Spleen (tissue), 7 donors: ENCODE measurements around the gene TTC27.

Experiments
- POLR2AphosphoS5 ChIP-seq, 3 donors: sonication (generic); formaldehyde crosslinking; IDR thresholded peaks; one replicate each; pipeline ENCODE4 v1.5.1; 2017; ENCODE audit warnings: antibody characterized with exemption in 3 of 3
- TF ChIP-seq, protein P1 (sequence below), 11 experiments: fragments of 200-600 bp in 7 of 11; fragments of 450-650 bp in 4 of 11; sonication (generic) in 4 of 11; IDR thresholded peaks in 8 of 11; conservative IDR thresholded peaks in 3 of 11; 1 replicate in 7 of 11; 2 replicates in 4 of 11; pipeline versions ENCODE4 v1.4.0 to v1.8.0; 2016 to 2021; ENCODE audit warnings: antibody characterized with exemption in 11 of 11, inconsistent platforms in 4 of 11, mild to moderate bottlenecking in 1 of 11
- donor health status: DM: no; HTN: no; CAD: no; lungs with moderate emphysema.
- donor health status: DM: no; HTN: no; CAD: no.
- donor health status: DM: no; HTN: no; CAD: no.

DNA sequence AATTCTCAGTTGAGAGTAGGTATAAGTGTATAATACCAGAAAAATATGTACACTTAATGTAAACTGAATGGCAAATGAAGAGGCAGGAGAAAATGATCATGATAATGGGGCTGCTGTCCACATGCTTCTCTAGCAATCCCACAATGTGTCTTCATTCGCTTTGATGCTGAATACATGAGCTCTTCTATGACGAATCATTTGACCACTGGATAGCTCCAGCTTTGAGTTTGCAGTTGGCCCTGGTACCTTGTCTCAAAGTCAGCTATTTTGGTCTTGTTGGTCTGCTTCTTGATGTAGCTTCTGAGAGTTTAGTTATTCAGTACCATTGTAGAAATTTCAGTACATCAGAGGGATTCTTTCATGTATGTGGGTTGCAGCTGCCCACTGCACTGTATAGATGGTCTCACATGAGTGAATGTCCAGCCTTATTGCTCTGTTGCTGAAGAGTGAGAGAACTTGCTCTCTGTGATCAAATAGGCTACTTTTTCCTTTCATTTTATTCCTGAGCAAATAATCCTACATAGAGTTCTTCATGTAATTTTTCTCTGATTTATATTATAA lies 105.1 kb downstream of the TTC27 start:
- TF ChIP-seq, protein P1, sequence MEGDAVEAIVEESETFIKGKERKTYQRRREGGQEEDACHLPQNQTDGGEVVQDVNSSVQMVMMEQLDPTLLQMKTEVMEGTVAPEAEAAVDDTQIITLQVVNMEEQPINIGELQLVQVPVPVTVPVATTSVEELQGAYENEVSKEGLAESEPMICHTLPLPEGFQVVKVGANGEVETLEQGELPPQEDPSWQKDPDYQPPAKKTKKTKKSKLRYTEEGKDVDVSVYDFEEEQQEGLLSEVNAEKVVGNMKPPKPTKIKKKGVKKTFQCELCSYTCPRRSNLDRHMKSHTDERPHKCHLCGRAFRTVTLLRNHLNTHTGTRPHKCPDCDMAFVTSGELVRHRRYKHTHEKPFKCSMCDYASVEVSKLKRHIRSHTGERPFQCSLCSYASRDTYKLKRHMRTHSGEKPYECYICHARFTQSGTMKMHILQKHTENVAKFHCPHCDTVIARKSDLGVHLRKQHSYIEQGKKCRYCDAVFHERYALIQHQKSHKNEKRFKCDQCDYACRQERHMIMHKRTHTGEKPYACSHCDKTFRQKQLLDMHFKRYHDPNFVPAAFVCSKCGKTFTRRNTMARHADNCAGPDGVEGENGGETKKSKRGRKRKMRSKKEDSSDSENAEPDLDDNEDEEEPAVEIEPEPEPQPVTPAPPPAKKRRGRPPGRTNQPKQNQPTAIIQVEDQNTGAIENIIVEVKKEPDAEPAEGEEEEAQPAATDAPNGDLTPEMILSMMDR (IDR thresholded peaks at IDR 0.05 in 8 of 11, conservative IDR thresholded peaks at IDR 0.05 in 3 of 11): no peak
- TF ChIP-seq POLR2AphosphoS5 (IDR thresholded peaks at IDR 0.05): no peak
